ENCODE results near the gene SYN1. TPM values are rescaled to one million over a fixed set of nuclear protein-coding genes. Genes with fewer than 3 reads are reported as not detected.

SYN1 gene
- total and polyA plus RNA-seq, 10 donors: 0.10 to 1.2 (median 0.61) TPM

- Histone ChIP-seq H3K27me3 (replicated peaks in 1 of 7) (no peaks in the 10 kb centered on the region), H3K9me3 (no peaks in the 10 kb centered on the region), H3K36me3 (peaks cover 0 to 93% (median 65%) of the 10 kb centered on the region in 6 donors), H3K4me1 (peaks cover 0 to 38% (median 22%) of the 10 kb centered on the region in 6 donors), H3K27ac (no peak overlapping the region), H3K4me3 (no peak overlapping the region)
- intact Hi-C loops (cut with DNase I; ENCODE audit: low total_unique reads): no loop called here
- TF ChIP-seq POLR2AphosphoS5 (IDR thresholded peaks at IDR 0.05): peak in 1 of 3 donors; percentile 42
- TF ChIP-seq, protein P1, sequence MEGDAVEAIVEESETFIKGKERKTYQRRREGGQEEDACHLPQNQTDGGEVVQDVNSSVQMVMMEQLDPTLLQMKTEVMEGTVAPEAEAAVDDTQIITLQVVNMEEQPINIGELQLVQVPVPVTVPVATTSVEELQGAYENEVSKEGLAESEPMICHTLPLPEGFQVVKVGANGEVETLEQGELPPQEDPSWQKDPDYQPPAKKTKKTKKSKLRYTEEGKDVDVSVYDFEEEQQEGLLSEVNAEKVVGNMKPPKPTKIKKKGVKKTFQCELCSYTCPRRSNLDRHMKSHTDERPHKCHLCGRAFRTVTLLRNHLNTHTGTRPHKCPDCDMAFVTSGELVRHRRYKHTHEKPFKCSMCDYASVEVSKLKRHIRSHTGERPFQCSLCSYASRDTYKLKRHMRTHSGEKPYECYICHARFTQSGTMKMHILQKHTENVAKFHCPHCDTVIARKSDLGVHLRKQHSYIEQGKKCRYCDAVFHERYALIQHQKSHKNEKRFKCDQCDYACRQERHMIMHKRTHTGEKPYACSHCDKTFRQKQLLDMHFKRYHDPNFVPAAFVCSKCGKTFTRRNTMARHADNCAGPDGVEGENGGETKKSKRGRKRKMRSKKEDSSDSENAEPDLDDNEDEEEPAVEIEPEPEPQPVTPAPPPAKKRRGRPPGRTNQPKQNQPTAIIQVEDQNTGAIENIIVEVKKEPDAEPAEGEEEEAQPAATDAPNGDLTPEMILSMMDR (IDR thresholded peaks at IDR 0.05 in 8 of 11, conservative IDR thresholded peaks at IDR 0.05 in 3 of 11): no peak
- TF ChIP-seq POLR2A (IDR thresholded peaks at IDR 0.05): no peak
- no peak for DNase-seq
- 63 to 79% (median 75%) methylated on average over 4 to 11 of the region's 11 CpGs for WGBS, 5 donors
These were observed 52.8 kb downstream of the SYN1 start for GRCh38 chrX:47566841-47567240.

DNA sequence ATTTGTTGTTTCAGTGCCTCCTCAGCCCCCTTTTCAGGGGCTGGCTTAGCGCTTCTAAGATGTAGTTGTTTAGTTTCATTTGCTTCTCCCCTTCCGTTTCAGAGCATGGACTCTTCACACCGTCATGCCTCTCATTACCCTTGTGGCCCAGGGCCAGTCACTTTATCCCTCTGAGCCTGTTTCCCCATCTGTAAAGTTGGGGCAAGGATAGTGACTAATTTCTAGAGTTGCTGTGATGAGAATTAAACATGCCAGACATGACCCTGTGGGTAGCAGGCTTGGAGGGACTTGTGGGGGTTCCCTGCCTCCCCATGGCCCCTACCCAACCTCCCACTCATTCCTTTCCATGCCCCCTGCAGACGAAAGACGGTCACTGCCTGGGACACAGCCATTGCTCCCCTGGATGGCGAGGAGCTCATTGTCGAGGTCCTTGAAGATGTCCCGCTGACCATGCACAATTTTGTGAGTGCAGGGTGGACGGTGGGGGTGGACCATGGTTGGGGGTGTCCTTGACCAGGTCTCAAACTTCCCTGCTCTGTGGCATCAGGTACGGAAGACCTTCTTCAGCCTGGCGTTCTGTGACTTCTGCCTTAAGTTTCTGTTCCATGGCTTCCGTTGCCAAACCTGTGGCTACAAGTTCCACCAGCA is 55.1 kb downstream of the SYN1 start:
- no peaks in the 10 kb centered on the region for H3K27me3 ChIP-seq (replicated peaks in 1 of 7)
- H3K4me3 ChIP-seq: no peak overlapping the region
- no peak for DNase-seq
- intact Hi-C loops (cut with DNase I; ENCODE audit: low total_unique reads): no loop called here
- peaks cover 0 to 51% (median 30%) of the 10 kb centered on the region in 6 donors for H3K4me1 ChIP-seq
- peaks cover 0 to 71% (median 50%) of the 10 kb centered on the region in 6 donors for H3K36me3 ChIP-seq
- TF ChIP-seq POLR2AphosphoS5 (IDR thresholded peaks at IDR 0.05) (no peak), POLR2A (IDR thresholded peaks at IDR 0.05) (no peak)
- TF ChIP-seq, protein P1 (IDR thresholded peaks at IDR 0.05 in 8 of 11, conservative IDR thresholded peaks at IDR 0.05 in 3 of 11): no peak
- WGBS, 5 donors: 61 to 82% (median 72%) methylated on average over 4 to 12 of the region's 12 CpGs
- H3K27ac ChIP-seq: peak overlapping the region in 2 of 8 donors; percentile 42 to 51
- H3K9me3 ChIP-seq: no peaks in the 10 kb centered on the region

DNA sequence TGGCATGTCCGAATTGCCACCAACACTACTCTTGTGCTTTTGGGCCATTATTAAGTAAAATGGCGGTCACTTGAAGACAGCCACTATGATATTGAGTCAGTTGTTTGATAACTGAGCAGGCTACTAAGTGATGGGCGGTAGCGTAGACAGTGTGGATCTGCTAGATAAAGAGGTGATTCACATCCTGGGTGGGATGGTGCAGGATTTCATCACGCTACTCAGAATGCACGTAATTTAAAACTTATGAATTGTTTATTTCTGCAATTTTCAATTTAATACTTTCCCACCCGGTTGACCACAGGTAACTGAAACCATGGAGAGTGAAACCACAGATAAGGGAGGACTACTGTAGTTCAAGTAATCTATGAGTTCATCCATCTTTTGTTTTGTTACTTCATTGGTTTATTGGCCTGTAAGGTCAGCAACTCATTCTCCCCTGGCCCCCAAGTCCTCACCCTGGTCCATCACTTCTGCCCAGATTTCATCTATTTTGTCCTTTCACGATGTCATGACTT is 55.8 kb downstream of the SYN1 start:
- Histone ChIP-seq H3K9me3 (no peaks in the 10 kb centered on the region), H3K36me3 (peaks cover 0 to 64% (median 43%) of the 10 kb centered on the region in 6 donors), H3K27me3 (replicated peaks in 1 of 7) (no peaks in the 10 kb centered on the region), H3K27ac (peak overlapping the region in 1 of 8 donors; percentile 42), H3K4me1 (peaks cover 0 to 52% (median 30%) of the 10 kb centered on the region in 6 donors), H3K4me3 (no peak overlapping the region)
- TF ChIP-seq, protein P1 (IDR thresholded peaks at IDR 0.05 in 8 of 11, conservative IDR thresholded peaks at IDR 0.05 in 3 of 11): no peak
- no peak for TF ChIP-seq POLR2A (IDR thresholded peaks at IDR 0.05)
- TF ChIP-seq POLR2AphosphoS5 (IDR thresholded peaks at IDR 0.05): no peak
- no peak for DNase-seq
- WGBS, 5 donors: 72 to 83% (median 74%) methylated on average over 8 of the region's 8 CpGs
- intact Hi-C loops (cut with DNase I; ENCODE audit: low total_unique reads): no loop called here

DNA sequence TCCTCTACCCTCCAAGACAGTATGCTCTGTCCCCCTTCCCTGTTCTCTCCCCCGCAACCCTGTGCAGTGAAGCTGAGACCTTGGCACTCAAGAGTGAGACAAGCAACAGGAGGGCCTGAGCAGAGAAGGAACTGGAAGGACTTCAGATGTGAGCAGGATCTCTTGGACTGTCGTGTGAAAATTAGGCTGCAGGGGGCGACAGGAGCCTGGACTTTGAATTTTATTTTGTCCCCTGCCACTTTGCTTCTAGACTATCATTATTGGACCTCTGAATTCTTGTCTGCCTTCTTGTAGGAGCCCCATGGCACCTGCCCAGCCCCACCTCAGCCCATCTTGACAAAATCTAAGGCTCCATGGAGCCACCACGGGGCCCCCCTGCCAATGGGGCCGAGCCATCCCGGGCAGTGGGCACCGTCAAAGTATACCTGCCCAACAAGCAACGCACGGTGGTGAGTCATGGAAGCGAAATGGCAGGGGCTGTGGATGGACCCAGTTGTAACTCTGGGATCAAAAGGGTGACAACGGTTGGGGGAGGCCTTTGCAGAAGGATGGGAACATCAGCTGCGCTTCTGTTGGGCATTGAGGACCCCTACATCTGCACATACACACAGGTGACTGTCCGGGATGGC is 56.9 kb downstream of the SYN1 start:
- H3K36me3 ChIP-seq: peaks cover 0 to 52% (median 33%) of the 10 kb centered on the region in 6 donors
- peak; percentile 75 for DNase-seq
- H3K27ac ChIP-seq: peak overlapping the region in 3 of 8 donors; percentile 51 to 98 (median 97)
- peaks cover 0 to 52% (median 30%) of the 10 kb centered on the region in 6 donors for H3K4me1 ChIP-seq
- peak overlapping the region in 1 of 8 donors; percentile 11 for H3K4me3 ChIP-seq
- 58 to 82% (median 77%) methylated on average over 5 to 13 of the region's 13 CpGs for WGBS, 5 donors
- H3K9me3 ChIP-seq: no peaks in the 10 kb centered on the region
- TF ChIP-seq POLR2AphosphoS5 (IDR thresholded peaks at IDR 0.05): peak in 1 of 3 donors; percentile 8
- no peak for TF ChIP-seq POLR2A (IDR thresholded peaks at IDR 0.05)
- TF ChIP-seq, protein P1 (IDR thresholded peaks at IDR 0.05 in 8 of 11, conservative IDR thresholded peaks at IDR 0.05 in 3 of 11): peak in 6 of 11 experiments; percentile 21 to 50 (median 40)
- intact Hi-C loops (cut with DNase I; ENCODE audit: low total_unique reads): no loop called here
- H3K27me3 ChIP-seq (replicated peaks in 1 of 7): no peaks in the 10 kb centered on the region
